HCT116 (cell line): Measurements from ENCODE around the gene SKAP1. TPM values are rescaled to one million over a fixed set of nuclear protein-coding genes. Genes with fewer than 3 reads are reported as not detected.

Experiments used
- ATAC-seq: fragments of 200-7000 bp; cut with Tn5 transposase; 2 replicates; pipeline ENCODE4 v1.9.1; 2020; ENCODE audit warnings: mild to moderate bottlenecking, moderate library complexity
- BruUV-seq: library from RNA; stranded (reverse); fragments of 400-500 nt; replicated peaks from 2 replicates; lab custom pipeline; 2021; lab: Mats Ljungman, UMichigan
- CTCF ChIA-PET: fragments of 300-600 bp; sonication (Branson Sonifier 250); formaldehyde crosslinking; loops from one replicate; lab custom pipeline; 2021; ENCODE audit warnings: antibody characterized with exemption; lab: Charles Lee
- POLR2A ChIA-PET: fragments of 300-600, 350-600 bp; sonication (Branson Sonifier 250); formaldehyde crosslinking; loops from one replicate; lab custom pipeline; 2021; ENCODE audit warnings: antibody characterized with exemption; lab: Charles Lee
- RAD21 ChIA-PET, 2 experiments: fragments of 300-600 bp; sonication (Branson Sonifier 250); formaldehyde crosslinking; loops; one replicate each; lab custom pipeline; 2023; ENCODE audit warnings: low total read pairs in 2 of 2; ENCODE audit not compliant: uncharacterized antibody in 2 of 2, unreplicated experiment in 2 of 2, low non-redundant PET in 1 of 2; lab: Charles Lee
- DNase-seq: peaks from one replicate; pipeline ENCODE4 v3.0.0-alpha.2; 2010; ENCODE audit warnings: low read depth, low spot score
- H2AFZ ChIP-seq: fragments of 200-600 bp; shearing (Covaris generic), sonication (generic); 2 replicates; pipeline ENCODE4 v1.6.1; 2017; ENCODE audit warnings: low read depth, mixed run types, mixed read lengths, antibody characterized with exemption, low read length; ENCODE audit not compliant: poor library complexity, severe bottlenecking
- H3K27ac ChIP-seq: 2 replicates; pipeline ENCODE4 v1.5.1; 2012; ENCODE audit warnings: low read depth, low read length
- H3K27me3 ChIP-seq: fragments of 200-600 bp; sonication (generic); 2 replicates; pipeline ENCODE4 v1.6.1; 2016; ENCODE audit warnings: mixed run types, low read length, mixed read lengths; ENCODE audit not compliant: insufficient read depth
- H3K36me3 ChIP-seq, 2 experiments: fragments of 200-500 bp in 1 of 2; fragments of 200-600 bp in 1 of 2; sonication (Bioruptor generic) in 1 of 2; sonication (generic) in 1 of 2; 2 replicates each; pipeline versions ENCODE4 v1.5.1 to v1.6.1; 2014 to 2016; ENCODE audit warnings: low read length in 2 of 2, inconsistent platforms in 1 of 2, mixed read lengths in 1 of 2, mixed run types in 1 of 2; ENCODE audit not compliant: insufficient read depth in 2 of 2, control insufficient read depth in 1 of 2
- H3K4me1 ChIP-seq, 2 experiments: fragments of 200-600 bp in 1 of 2; sonication (generic) in 1 of 2; 2 replicates each; pipeline versions ENCODE4 v1.5.1 to v1.6.1; 2012 to 2017; ENCODE audit warnings: low read length in 2 of 2, inconsistent platforms in 1 of 2, mild to moderate bottlenecking in 1 of 2, mixed read lengths in 1 of 2, mixed run types in 1 of 2, moderate library complexity in 1 of 2; ENCODE audit not compliant: insufficient read depth in 2 of 2, control insufficient read depth in 1 of 2
- H3K4me2 ChIP-seq: fragments of 200-600 bp; sonication (generic); 2 replicates; pipeline ENCODE4 v1.6.1; 2017; ENCODE audit warnings: mixed run types, low read length, mixed read lengths
- H3K4me3 ChIP-seq, 2 experiments: fragments of 200-600 bp in 1 of 2; sonication (generic) in 1 of 2; replicated peaks in 1 of 2; 2 replicates each; pipeline ENCODE4 v1.5.1; 2011 to 2016; ENCODE audit warnings: low read length in 2 of 2, control low read depth in 1 of 2, low read depth in 1 of 2, mild to moderate bottlenecking in 1 of 2, mixed read lengths in 1 of 2, mixed run types in 1 of 2
- H3K79me2 ChIP-seq: fragments of 200-600 bp; sonication (generic); 2 replicates; pipeline ENCODE4 v1.6.1; 2017; ENCODE audit warnings: mild to moderate bottlenecking, mixed run types, low read length, moderate library complexity, mixed read lengths; ENCODE audit not compliant: insufficient read depth
- H3K9ac ChIP-seq: fragments of 200-600 bp; sonication (generic); 2 replicates; pipeline ENCODE4 v1.6.1; 2016; ENCODE audit warnings: low read length, mixed read lengths
- H3K9me2 ChIP-seq: fragments of 200-600 bp; sonication (generic), shearing (Covaris generic); 2 replicates; pipeline ENCODE4 v1.6.1; 2017; ENCODE audit warnings: mixed run types, mild to moderate bottlenecking, moderate library complexity; ENCODE audit not compliant: insufficient read depth
- H3K9me3 ChIP-seq, 2 experiments: fragments of 200-500 bp in 1 of 2; fragments of 200-600 bp in 1 of 2; sonication (Bioruptor generic) in 1 of 2; sonication (generic) in 1 of 2; 2 replicates each; pipeline ENCODE4 v1.6.1; 2014 to 2017; ENCODE audit warnings: low read length in 2 of 2, mixed read lengths in 2 of 2, inconsistent platforms in 1 of 2, low read depth in 1 of 2, mild to moderate bottlenecking in 1 of 2, mixed run types in 1 of 2, moderate library complexity in 1 of 2; ENCODE audit not compliant: control insufficient read depth in 1 of 2, insufficient read depth in 1 of 2
- H4K20me1 ChIP-seq: fragments of 200-600 bp; sonication (generic), shearing (Covaris generic); 2 replicates; pipeline ENCODE4 v1.6.1; 2017; ENCODE audit warnings: mixed run types, mild to moderate bottlenecking, moderate library complexity; ENCODE audit not compliant: insufficient read depth
- CBX3 ChIP-seq: IDR thresholded peaks from 2 replicates; pipeline ENCODE4 v1.6.1; 2012; ENCODE audit warnings: low read depth
- CEBPB ChIP-seq: IDR thresholded peaks from 2 replicates; pipeline ENCODE4 v1.6.1; 2012; ENCODE audit warnings: low read depth
- EGR1 ChIP-seq: IDR thresholded peaks from 2 replicates; pipeline ENCODE4 v1.6.1; 2012; ENCODE audit warnings: low read depth
- ELF1 ChIP-seq: IDR thresholded peaks from 2 replicates; pipeline ENCODE4 v1.6.1; 2012; ENCODE audit warnings: low read depth, borderline replicate concordance
- EZH2 ChIP-seq: fragments of 200-600 bp; sonication (generic); IDR thresholded peaks from 2 replicates; pipeline ENCODE4 v1.6.1; 2017; ENCODE audit warnings: antibody characterized with exemption, mixed run types
- EZH2phosphoT487 ChIP-seq: fragments of 200-600 bp; IDR thresholded peaks from 2 replicates; pipeline ENCODE4 v1.6.1; 2018; ENCODE audit warnings: antibody characterized with exemption, borderline replicate concordance
- FOSL1 ChIP-seq: IDR thresholded peaks from 2 replicates; pipeline ENCODE4 v1.6.1; 2012; ENCODE audit warnings: low read depth
- JUND ChIP-seq: IDR thresholded peaks from 2 replicates; pipeline ENCODE4 v1.6.1; 2012
- POLR2A ChIP-seq: IDR thresholded peaks from 2 replicates; pipeline ENCODE4 v1.7.0; 2011; ENCODE audit warnings: borderline replicate concordance; ENCODE audit not compliant: insufficient read depth, insufficient read length; ENCODE audit errors: extremely low read depth
- POLR2AphosphoS5 ChIP-seq: IDR thresholded peaks from 2 replicates; pipeline ENCODE4 v1.6.1; 2011; ENCODE audit warnings: mild to moderate bottlenecking, low read depth, low read length, moderate library complexity
- SIN3A ChIP-seq: IDR thresholded peaks from 2 replicates; pipeline ENCODE4 v1.6.1; 2012; ENCODE audit warnings: low read depth
- SRF ChIP-seq: IDR thresholded peaks from 2 replicates; pipeline ENCODE4 v1.6.1; 2012; ENCODE audit warnings: low read depth
- TCF7L2 ChIP-seq: IDR thresholded peaks from 2 replicates; pipeline ENCODE4 v1.7.0; 2011; ENCODE audit warnings: borderline replicate concordance, inconsistent platforms; ENCODE audit not compliant: insufficient read depth, insufficient read length; ENCODE audit errors: extremely low read depth
- YY1 ChIP-seq: IDR thresholded peaks from 2 replicates; pipeline ENCODE4 v1.6.1; 2011; ENCODE audit warnings: low read length, low read depth, moderate library complexity, mild to moderate bottlenecking; ENCODE audit not compliant: insufficient replicate concordance; ENCODE audit errors: extremely low read depth
- ZFX ChIP-seq: fragments of 450-650 bp; IDR thresholded peaks from 2 replicates; pipeline ENCODE4 v1.6.1; 2017
- ZNF274 ChIP-seq: fragments of 200-500 bp; sonication (Bioruptor generic); IDR thresholded peaks from 2 replicates; pipeline ENCODE4 v1.6.1; 2014; ENCODE audit warnings: mild to moderate bottlenecking, low read depth, low read length, inconsistent platforms
- intact Hi-C: fragments of 100-400 bp; cut with micrococcal nuclease; formaldehyde crosslinking; loops from 2 replicates; pipeline ENCODE4 v1.10.0; 2022
- total RNA-seq: library from RNA; stranded (reverse); gene quantifications from one replicate; pipeline ENCODE4 v1.2.1, GENCODE V29; 2021; ENCODE audit not compliant: unreplicated experiment
- TF ChIP-seq, protein P1 (sequence below), 3 experiments: fragments of 200-600 bp in 1 of 3; sonication (generic) in 1 of 3; IDR thresholded peaks in 2 of 3; conservative IDR thresholded peaks in 1 of 3; 2 replicates each; pipeline ENCODE4 v1.5.1; 2012 to 2017; ENCODE audit warnings: low read depth in 2 of 3, low read length in 2 of 3, antibody characterized with exemption in 1 of 3, borderline replicate concordance in 1 of 3, control low read depth in 1 of 3, mild to moderate bottlenecking in 1 of 3, mixed read lengths in 1 of 3, mixed run types in 1 of 3, moderate library complexity in 1 of 3; ENCODE audit not compliant: insufficient read depth in 1 of 3
- TF ChIP-seq, protein P2 (sequence below): IDR thresholded peaks from 2 replicates; pipeline ENCODE4 v1.6.1; 2012; ENCODE audit warnings: low read depth
- TF ChIP-seq, protein P3 (sequence below): IDR thresholded peaks from 2 replicates; pipeline ENCODE4 v1.6.1; 2012

The SKAP1 gene
- total RNA-seq, 1 experiment from 2014 or later, result 12.4 TPM

DNA sequence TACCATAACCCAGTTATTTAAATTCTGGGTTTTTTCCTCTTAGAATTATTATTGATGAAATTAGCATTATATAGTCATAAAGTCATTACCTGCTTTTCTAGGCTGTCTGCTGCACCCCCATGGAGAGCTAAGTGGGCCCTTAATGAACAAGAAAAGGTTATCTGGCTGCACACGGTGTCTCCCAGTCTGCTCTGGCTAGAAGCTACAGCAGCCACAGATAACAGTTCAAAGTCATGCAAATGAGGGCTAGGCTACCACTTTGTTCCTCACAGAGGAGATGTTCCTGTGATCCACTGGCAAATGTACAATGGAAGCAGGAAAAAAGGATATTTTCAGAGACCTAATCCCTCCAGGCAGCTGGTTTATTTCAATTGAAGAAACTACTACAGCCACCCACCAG is 210.4 kb downstream of the SKAP1 start:
- H3K9ac ChIP-seq, result no peak overlapping the region
- CTCF ChIA-PET, result interaction anchor here (1.7 kb wide), 1 partner anchor 9 kb away, joined by 7 read pairs; no protein-coding TSS in a partner anchor
- BruUV-seq, result no TSS peak
- ATAC-seq, result no peak
- RAD21 ChIA-PET, result no interaction called here
- H3K4me3 ChIP-seq, result no peak overlapping the region
- no peaks in the 10 kb centered on the region for H3K27me3 ChIP-seq
- H3K9me3 ChIP-seq, result no peaks in the 10 kb centered on the region
- no peaks in the 10 kb centered on the region for H3K36me3 ChIP-seq
- no peak overlapping the region for H3K27ac ChIP-seq
- TF ChIP-seq EGR1 (no peak), SRF (no peak), EZH2 (no peak), FOSL1 (no peak), ZNF274 (no peak), POLR2AphosphoS5 (no peak), POLR2A (no peak), CBX3 (no peak), ZFX (no peak), TCF7L2 (no peak), ELF1 (no peak), SIN3A (no peak), YY1 (no peak), JUND (no peak), EZH2phosphoT487 (no peak), CEBPB (no peak)
- TF ChIP-seq, protein P1, sequence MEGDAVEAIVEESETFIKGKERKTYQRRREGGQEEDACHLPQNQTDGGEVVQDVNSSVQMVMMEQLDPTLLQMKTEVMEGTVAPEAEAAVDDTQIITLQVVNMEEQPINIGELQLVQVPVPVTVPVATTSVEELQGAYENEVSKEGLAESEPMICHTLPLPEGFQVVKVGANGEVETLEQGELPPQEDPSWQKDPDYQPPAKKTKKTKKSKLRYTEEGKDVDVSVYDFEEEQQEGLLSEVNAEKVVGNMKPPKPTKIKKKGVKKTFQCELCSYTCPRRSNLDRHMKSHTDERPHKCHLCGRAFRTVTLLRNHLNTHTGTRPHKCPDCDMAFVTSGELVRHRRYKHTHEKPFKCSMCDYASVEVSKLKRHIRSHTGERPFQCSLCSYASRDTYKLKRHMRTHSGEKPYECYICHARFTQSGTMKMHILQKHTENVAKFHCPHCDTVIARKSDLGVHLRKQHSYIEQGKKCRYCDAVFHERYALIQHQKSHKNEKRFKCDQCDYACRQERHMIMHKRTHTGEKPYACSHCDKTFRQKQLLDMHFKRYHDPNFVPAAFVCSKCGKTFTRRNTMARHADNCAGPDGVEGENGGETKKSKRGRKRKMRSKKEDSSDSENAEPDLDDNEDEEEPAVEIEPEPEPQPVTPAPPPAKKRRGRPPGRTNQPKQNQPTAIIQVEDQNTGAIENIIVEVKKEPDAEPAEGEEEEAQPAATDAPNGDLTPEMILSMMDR (IDR thresholded peaks at IDR 0.05 in 2 of 3, conservative IDR thresholded peaks at IDR 0.05 in 1 of 3; ENCODE audit: borderline replicate concordance in 1 of 3, insufficient read depth in 1 of 3, low read depth in 2 of 3, low read length in 2 of 3), result no peak
- TF ChIP-seq, protein P2, sequence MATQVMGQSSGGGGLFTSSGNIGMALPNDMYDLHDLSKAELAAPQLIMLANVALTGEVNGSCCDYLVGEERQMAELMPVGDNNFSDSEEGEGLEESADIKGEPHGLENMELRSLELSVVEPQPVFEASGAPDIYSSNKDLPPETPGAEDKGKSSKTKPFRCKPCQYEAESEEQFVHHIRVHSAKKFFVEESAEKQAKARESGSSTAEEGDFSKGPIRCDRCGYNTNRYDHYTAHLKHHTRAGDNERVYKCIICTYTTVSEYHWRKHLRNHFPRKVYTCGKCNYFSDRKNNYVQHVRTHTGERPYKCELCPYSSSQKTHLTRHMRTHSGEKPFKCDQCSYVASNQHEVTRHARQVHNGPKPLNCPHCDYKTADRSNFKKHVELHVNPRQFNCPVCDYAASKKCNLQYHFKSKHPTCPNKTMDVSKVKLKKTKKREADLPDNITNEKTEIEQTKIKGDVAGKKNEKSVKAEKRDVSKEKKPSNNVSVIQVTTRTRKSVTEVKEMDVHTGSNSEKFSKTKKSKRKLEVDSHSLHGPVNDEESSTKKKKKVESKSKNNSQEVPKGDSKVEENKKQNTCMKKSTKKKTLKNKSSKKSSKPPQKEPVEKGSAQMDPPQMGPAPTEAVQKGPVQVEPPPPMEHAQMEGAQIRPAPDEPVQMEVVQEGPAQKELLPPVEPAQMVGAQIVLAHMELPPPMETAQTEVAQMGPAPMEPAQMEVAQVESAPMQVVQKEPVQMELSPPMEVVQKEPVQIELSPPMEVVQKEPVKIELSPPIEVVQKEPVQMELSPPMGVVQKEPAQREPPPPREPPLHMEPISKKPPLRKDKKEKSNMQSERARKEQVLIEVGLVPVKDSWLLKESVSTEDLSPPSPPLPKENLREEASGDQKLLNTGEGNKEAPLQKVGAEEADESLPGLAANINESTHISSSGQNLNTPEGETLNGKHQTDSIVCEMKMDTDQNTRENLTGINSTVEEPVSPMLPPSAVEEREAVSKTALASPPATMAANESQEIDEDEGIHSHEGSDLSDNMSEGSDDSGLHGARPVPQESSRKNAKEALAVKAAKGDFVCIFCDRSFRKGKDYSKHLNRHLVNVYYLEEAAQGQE, result no peak
- TF ChIP-seq, protein P3, sequence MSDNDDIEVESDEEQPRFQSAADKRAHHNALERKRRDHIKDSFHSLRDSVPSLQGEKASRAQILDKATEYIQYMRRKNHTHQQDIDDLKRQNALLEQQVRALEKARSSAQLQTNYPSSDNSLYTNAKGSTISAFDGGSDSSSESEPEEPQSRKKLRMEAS, result no peak
- H3K79me2 ChIP-seq, result no peaks in the 10 kb centered on the region
- peaks cover 0 to 16% of the 10 kb centered on the region in 2 experiments; a peak in 1 of 4 replicates for H3K4me1 ChIP-seq
- no peak for DNase-seq
- no peaks in the 10 kb centered on the region for H3K9me2 ChIP-seq
- intact Hi-C loops, result loop anchor here (5.0 kb wide), 2 partner anchors 192 to 573 kb away; no protein-coding TSS in a partner anchor
- H3K4me2 ChIP-seq, result no peak overlapping the region
- POLR2A ChIA-PET, result interaction anchor here (1.2 kb wide), 1 partner anchor 390 kb away, joined by 5 read pairs; no protein-coding TSS in a partner anchor
- no peak overlapping the region for H2AFZ ChIP-seq
- no peaks in the 10 kb centered on the region for H4K20me1 ChIP-seq
